HG03342 (cell line): ENCODE measurements around the gene CCL22.
"Not testable (repeated sequence)": the region's sequence is repeated elsewhere in the genome, so short reads cannot be mapped to it uniquely, and the experiment has no call there.

ENCODE experiments used
- ATAC-seq: cut with Tn5 transposase; IDR thresholded peaks from one replicate; pipeline ENCODE4 v1.9.1; 2021; ENCODE audit warnings: mild to moderate bottlenecking, moderate library complexity; ENCODE audit not compliant: unreplicated experiment

CCL22 gene

GRCh38 chr16:57374067-57374534 is 15.5 kb downstream of the CCL22 start:
- ATAC-seq = no peak

GRCh38 chr16:57374925-57375465 is 16.4 kb downstream of the CCL22 start:
- not testable (repeated sequence) for ATAC-seq

- ATAC-seq = no peak
These were observed 17.8 kb downstream of the CCL22 start for GRCh38 chr16:57376313-57376818.

- ATAC-seq = peak; percentile 61
These were observed 18.7 kb downstream of the CCL22 start for GRCh38 chr16:57377080-57377841.

- ATAC-seq = no peak
These were observed 21.0 kb downstream of the CCL22 start for GRCh38 chr16:57379579-57379978.

GRCh38 chr16:57380671-57381462 is 22.3 kb downstream of the CCL22 start:
- ATAC-seq = no peak

GRCh38 chr16:57381791-57382534 is 23.4 kb downstream of the CCL22 start:
- ATAC-seq = no peak

GRCh38 chr16:57382535-57383275 is 24.1 kb downstream of the CCL22 start:
- no peak for ATAC-seq

- ATAC-seq = no peak
These were observed 25.0 kb downstream of the CCL22 start for GRCh38 chr16:57383276-57384247.

- ATAC-seq = no peak
These were observed 25.9 kb downstream of the CCL22 start for GRCh38 chr16:57384248-57385070.

GRCh38 chr16:57385083-57385482 is 26.5 kb downstream of the CCL22 start:
- ATAC-seq = no peak

GRCh38 chr16:57386381-57386951 is 27.9 kb downstream of the CCL22 start:
- ATAC-seq = no peak

GRCh38 chr16:57387598-57388354 is 29.2 kb downstream of the CCL22 start:
- no peak for ATAC-seq

GRCh38 chr16:57388359-57389086 is 29.9 kb downstream of the CCL22 start:
- no peak for ATAC-seq

- no peak for ATAC-seq
These were observed 30.5 kb downstream of the CCL22 start for GRCh38 chr16:57389087-57389468.

- ATAC-seq = no peak
These were observed 32.2 kb downstream of the CCL22 start for GRCh38 chr16:57390636-57391295.
